GM21360 (cell line): ENCODE measurements around the gene PTPRD.

Source experiments
- ATAC-seq: cut with Tn5 transposase; IDR thresholded peaks from one replicate; pipeline ENCODE4 v1.9.1; 2021; ENCODE audit warnings: mild to moderate bottlenecking, moderate library complexity; ENCODE audit not compliant: unreplicated experiment

The PTPRD gene

GRCh38 chr9:8570776-8571175 is 2042.0 kb downstream of the PTPRD start:
- no peak for ATAC-seq

DNA sequence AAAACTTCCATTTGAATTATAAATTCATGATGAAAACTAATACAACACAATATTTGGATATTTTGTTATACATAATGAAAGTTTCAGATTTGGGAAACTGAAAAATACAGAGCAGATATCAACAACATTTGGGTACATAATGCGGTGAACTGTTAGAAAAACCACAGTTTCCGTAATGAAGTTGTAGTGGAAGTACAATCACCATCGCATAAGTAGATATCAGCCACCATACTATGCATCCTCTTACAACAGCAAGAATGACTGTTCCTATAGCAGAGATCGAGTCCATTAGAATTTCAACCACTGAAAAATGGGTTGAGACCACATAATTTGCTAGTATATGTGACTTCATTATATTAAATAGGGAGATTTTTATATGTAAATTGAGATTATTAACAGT is 2043.0 kb downstream of the PTPRD start:
- ATAC-seq: no peak

DNA sequence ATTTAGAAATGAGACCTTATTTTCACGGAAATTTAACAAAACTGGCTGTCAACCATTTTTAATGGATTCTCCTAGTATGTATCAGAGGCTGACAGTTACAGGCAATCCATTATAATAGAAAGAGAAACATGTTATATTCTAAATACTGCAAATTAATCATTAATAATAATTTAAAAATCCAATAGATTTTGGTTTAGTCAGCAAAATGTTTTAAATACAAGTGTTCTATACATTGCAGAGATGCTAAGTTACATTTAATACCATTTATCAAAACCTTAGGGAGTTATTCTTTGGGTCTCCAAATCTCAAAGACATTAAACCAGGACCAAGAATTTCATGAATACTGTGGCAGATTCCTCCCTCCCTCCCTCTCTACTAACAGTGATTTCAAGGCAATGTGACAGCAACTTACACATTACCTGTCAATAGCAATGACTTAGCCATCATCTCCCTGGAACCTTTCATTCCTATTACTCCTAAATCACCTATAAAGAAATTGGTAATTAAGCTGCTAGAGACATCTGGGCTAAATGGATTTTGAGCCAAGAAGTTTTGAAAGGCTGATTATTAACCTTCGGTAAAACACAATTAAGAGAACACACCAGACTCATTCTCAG is 2044.7 kb downstream of the PTPRD start:
- ATAC-seq: no peak

- no peak for ATAC-seq
Measured at GRCh38 chr9:8564960-8565359, 2047.8 kb downstream of the PTPRD start.

GRCh38 chr9:8560560-8561525 is 2052.0 kb downstream of the PTPRD start:
- ATAC-seq: no peak

DNA sequence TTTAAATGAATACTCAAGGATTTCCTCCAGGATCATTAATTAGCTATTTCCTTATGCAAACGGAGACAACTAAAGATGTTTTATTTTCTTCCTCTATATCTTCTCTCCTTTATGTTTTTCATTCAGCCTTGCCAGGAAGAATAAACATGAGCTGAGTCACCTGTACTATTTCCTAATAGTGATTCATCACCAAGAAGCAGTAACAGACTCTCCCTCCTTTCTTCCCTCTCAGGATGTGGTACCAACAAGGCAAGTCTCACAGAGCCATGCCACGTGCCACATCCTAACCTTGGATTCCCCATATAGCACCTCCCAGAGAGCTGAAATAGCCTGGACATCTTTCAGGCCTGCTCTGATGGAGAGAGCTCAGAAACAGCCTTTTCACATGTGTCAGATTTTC is 2054.6 kb downstream of the PTPRD start:
- ATAC-seq: no peak

GRCh38 chr9:8555762-8556500 is 2056.9 kb downstream of the PTPRD start:
- no peak for ATAC-seq

DNA sequence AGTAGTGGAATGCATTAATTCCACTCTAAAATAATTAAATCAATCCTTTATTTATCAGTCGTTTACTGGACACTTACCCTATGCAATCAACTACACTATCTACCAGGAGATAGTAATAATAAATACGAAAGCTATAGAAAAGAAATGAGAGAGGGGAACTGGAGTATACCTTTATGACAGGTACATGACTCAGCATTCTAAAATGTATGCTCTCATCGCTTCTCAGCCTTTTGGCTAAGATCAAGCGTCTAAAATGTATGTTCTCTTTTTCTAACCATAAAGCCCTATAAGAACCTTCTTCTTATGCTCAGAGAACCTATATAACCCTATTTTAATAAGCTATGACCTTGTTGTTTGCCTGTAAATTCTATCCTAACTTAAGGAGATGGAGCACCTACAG is 2059.4 kb downstream of the PTPRD start:
- no peak for ATAC-seq

GRCh38 chr9:8552732-8553131 is 2060.1 kb downstream of the PTPRD start:
- no peak for ATAC-seq

- ATAC-seq: no peak
Measured at GRCh38 chr9:8549214-8549613, 2063.6 kb downstream of the PTPRD start.

GRCh38 chr9:8543219-8543618 is 2069.6 kb downstream of the PTPRD start:
- ATAC-seq: no peak

- ATAC-seq: no peak
Measured at GRCh38 chr9:8542537-8542936, 2070.3 kb downstream of the PTPRD start.

- ATAC-seq: no peak
Measured at GRCh38 chr9:8539681-8540197, 2073.1 kb downstream of the PTPRD start.

DNA sequence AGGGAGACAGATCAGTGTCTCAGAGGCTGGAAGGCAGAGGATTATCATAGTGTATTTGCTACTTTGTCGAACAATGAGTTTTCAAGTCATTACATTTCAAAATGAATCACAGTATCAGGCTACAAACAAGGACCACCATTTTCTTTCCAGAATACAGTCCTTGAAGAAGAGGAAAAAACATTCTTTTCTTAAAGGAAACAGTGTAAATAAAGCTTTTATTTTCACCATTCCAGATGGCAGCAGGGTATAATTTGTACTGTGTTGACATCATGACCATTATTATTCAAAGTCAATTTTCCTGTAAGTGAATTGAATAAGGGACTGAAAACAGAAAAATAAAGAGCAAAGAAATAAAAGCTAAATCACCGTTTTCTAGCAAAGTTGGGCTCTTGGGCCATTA is 2076.0 kb downstream of the PTPRD start:
- ATAC-seq: no peak

DNA sequence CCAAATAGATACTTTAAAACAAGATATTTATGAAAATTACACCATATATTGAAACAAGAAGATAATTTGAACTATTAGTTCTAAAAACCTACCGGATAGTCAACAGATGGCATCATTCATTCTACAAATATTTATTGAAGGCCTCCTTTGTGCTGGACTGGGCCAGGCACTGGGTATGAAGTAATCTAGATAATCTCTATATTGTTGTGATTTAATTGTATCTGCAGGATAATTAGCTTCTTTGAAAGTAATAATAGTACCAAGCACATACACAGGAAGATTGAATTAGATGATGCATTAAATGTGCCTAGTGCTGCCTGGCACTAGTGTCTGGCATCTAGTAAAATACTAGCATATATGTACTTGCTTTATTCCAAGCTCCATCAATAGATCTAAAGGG is 2078.0 kb downstream of the PTPRD start:
- ATAC-seq: no peak

- ATAC-seq: no peak
Measured at GRCh38 chr9:8533681-8534080, 2079.1 kb downstream of the PTPRD start.

- no peak for ATAC-seq
Measured at GRCh38 chr9:8531826-8532415, 2080.9 kb downstream of the PTPRD start.

- no peak for ATAC-seq
Measured at GRCh38 chr9:8521112-8521511, 2091.7 kb downstream of the PTPRD start.

DNA sequence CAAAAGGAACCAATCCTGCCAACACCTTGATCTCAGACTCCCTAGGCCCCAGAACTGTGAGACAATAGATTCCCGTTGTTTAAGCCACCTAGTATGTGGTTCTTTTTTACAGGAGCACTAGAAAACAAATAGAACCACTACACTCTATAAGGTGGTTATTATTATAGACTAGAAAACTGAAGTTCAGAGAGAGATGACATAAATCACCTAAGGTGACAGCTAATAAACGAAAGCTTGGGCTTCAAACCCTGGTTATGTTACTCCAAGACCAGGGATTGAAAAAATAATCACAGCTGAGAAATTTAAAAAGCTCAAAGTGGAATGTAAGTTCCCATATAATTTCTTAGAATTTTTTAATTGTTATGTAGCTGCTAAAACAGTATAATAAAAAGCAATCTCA is 2097.1 kb downstream of the PTPRD start:
- ATAC-seq: no peak

GRCh38 chr9:8514760-8515159 is 2098.0 kb downstream of the PTPRD start:
- ATAC-seq: no peak

- no peak for ATAC-seq
Measured at GRCh38 chr9:8508671-8509290, 2104.0 kb downstream of the PTPRD start.
